Fibroblast of lung (primary cell): ENCODE data around the gene RAD52. TPM values are rescaled to one million over a fixed set of nuclear protein-coding genes. Genes with fewer than 3 reads are reported as not detected.

Experiments used
- DNase-seq, 2 donors: peaks; one replicate each; pipeline versions ENCODE4 v3.0.0 to v3.0.0-alpha.2; 2010; ENCODE audit warnings: low read depth in 2 of 2
- H2AFZ ChIP-seq: 2 replicates; pipeline ENCODE4 v1.5.1; 2012; ENCODE audit warnings: low read length, control low read depth, inconsistent platforms
- H3K27ac ChIP-seq: 2 replicates; pipeline ENCODE4 v1.5.1; 2011; ENCODE audit warnings: low read length, control low read depth; ENCODE audit not compliant: insufficient read depth
- H3K27me3 ChIP-seq: 2 replicates; pipeline ENCODE4 v1.5.1; 2011; ENCODE audit warnings: mild to moderate bottlenecking, low read length; ENCODE audit not compliant: control insufficient read depth, insufficient read depth
- H3K36me3 ChIP-seq: 2 replicates; pipeline ENCODE4 v1.5.1; 2011; ENCODE audit warnings: low read length; ENCODE audit not compliant: control insufficient read depth, insufficient read depth
- H3K4me1 ChIP-seq: 2 replicates; pipeline ENCODE4 v1.5.1; 2011; ENCODE audit warnings: low read length; ENCODE audit not compliant: control insufficient read depth, insufficient read depth; ENCODE audit errors: extremely low read depth
- H3K4me2 ChIP-seq: 2 replicates; pipeline ENCODE4 v1.5.1; 2011; ENCODE audit warnings: low read length, control low read depth; ENCODE audit not compliant: insufficient read depth; ENCODE audit errors: extremely low read depth
- H3K4me3 ChIP-seq, 4 experiments: fragments of 200-600 bp in 1 of 4; sonication (generic) in 1 of 4; replicated peaks in 1 of 4; 2 replicates each; pipeline ENCODE4 v1.5.1; 2011 to 2016; ENCODE audit warnings: low read length in 4 of 4, low read depth in 3 of 4, mild to moderate bottlenecking in 3 of 4, control low read depth in 2 of 4, inconsistent platforms in 1 of 4, mixed read lengths in 1 of 4; ENCODE audit not compliant: insufficient read depth in 1 of 4; ENCODE audit errors: control extremely low read depth in 1 of 4
- H3K79me2 ChIP-seq: 2 replicates; pipeline ENCODE4 v1.5.1; 2012; ENCODE audit warnings: mild to moderate bottlenecking, low read length, inconsistent platforms; ENCODE audit not compliant: control insufficient read depth, insufficient read depth
- H3K9ac ChIP-seq: 2 replicates; pipeline ENCODE4 v1.5.1; 2011; ENCODE audit warnings: mild to moderate bottlenecking, low read length, control low read depth; ENCODE audit not compliant: insufficient read depth
- H3K9me3 ChIP-seq: 2 replicates; pipeline ENCODE4 v1.5.1; 2012; ENCODE audit warnings: low read depth, low read length; ENCODE audit not compliant: control insufficient read depth, insufficient read depth
- H4K20me1 ChIP-seq: 2 replicates; pipeline ENCODE4 v1.5.1; 2011; ENCODE audit warnings: low read length; ENCODE audit not compliant: control insufficient read depth, insufficient read depth; ENCODE audit errors: extremely low read depth
- EZH2 ChIP-seq: IDR thresholded peaks from 2 replicates; pipeline ENCODE4 v1.5.1; 2012; ENCODE audit warnings: low read length, control low read depth, mild to moderate bottlenecking; ENCODE audit errors: missing control alignments
- polyA minus RNA-seq: library from RNA; depleted of rRNA, polyadenylated mRNA; stranded (reverse); fragments of >200 nt; gene quantifications from 2 replicates; pipeline ENCODE4 v1.2.3, GENCODE V29; 2011; ENCODE audit warnings: low replicate concordance
- polyA plus RNA-seq, 2 donors: library from polyadenylated mRNA; depleted of rRNA in 1 of 2; stranded (reverse) in 1 of 2; unstranded in 1 of 2; fragments of >200 nt; gene quantifications; 2 replicates each; pipeline ENCODE4 v1.2.1, GENCODE V29; 2011 to 2012; ENCODE audit warnings: missing spikeins in 1 of 2
- total RNA-seq: library from RNA; depleted of rRNA; stranded (reverse); fragments of >200 nt; gene quantifications from 2 replicates; pipeline ENCODE4 v1.2.1, GENCODE V29; 2014
- TF ChIP-seq, protein P1 (sequence below), 2 donors: IDR thresholded peaks in 1 of 2; conservative IDR thresholded peaks in 1 of 2; 1 replicate in 1 of 2; 2 replicates in 1 of 2; pipeline ENCODE4 v1.5.1; 2011 to 2012; ENCODE audit warnings: low read length in 2 of 2, control low read depth in 1 of 2, inconsistent platforms in 1 of 2, low read depth in 1 of 2, mild to moderate bottlenecking in 1 of 2

Gene RAD52
- total RNA-seq (12.6 and 19.2 TPM in 2 replicates), polyA plus RNA-seq (7.3 and 9.2 TPM in 2 replicates), polyA minus RNA-seq (0.63 and 7.3 TPM in 2 replicates)
- 4.9 and 5.3 TPM in 2 replicates for polyA plus RNA-seq (2012)

DNA sequence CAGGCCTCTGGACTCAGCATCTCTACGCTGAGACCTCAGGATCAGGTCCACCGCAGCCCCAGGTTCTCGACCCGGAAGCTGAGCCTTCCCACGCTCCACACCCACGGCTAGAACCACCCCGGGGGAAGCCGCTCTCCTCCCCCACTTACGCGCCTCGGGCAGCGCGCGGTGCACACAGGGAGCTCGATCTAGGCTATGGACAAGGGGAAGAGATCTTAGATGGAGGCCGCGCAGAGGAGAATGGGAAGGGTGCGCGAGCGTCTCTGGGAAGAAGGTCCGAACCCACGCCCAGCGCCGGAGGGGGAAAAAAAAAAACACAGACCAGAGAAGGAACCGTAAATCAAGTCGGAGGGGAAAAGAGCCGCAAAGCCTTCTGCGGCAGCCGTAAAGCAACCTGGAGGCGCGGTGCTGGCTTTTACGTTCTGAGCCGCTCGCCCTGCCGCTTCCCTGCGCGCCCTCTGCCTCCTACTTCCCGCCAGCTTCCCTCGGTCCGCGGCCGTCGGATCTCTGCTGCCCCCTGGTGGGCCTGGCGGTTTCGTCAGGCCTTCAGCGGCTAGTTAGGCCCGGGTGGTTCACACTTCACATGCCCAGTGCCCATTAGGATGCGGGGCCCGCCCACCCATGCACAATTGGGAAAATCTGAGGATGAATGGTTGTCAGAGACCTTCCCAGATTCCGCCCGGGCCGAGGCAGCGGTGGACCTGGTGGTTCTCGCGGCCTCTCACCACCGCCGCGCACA lies at the start of gene RAD52:
Gene RAD52, minus strand, starts transcription at position 242 of the 739 bp plus-strand sequence. CDS start 16,636 bp downstream, outside the sequence.
- H3K9me3 ChIP-seq, result no peaks in the 10 kb centered on the region
- H2AFZ ChIP-seq, result peak within 1 kb of the TSS; percentile 88
- H3K36me3 ChIP-seq, result no peaks in the 10 kb centered on the region

DNA sequence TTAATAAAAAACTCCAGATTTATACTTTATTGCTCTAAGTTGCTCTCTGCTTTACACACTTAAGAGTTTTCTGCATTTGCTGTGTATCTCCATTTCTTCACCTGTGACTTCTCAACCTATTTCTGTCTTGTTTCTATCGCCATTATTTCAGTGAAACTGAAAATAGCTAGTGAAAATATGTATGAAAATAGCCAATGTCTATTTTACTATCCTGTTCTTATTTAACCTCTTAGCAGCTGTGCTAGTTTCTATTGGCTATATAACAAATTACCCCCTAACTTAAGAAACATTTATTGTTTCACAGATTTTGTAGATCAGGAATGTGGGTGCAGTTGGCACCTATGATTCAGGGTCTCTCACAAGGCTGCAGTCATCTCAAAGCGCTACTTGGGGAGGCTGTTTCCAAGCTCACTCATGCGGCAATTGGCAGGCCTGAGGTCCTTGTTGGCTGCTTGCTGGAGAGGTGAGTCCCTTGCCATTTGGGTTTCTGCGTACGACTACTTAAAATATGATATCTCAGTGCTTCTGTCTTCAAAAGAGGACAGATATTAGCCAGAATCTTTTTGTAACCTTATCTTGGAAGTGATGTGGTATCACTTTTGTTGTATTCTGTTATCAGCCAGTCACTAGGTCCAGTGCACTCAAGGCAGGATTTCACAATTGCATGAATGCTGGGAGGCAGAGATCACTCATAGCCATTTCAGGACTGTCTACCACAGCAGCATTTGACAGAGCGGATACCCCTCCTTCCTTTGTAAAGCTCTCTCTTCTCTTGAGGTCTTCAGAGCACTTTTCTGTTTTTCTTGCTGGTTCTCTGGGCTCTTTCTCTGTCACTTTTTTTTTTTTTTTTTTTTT lies 48.8 kb upstream of the RAD52 start:
- Histone ChIP-seq H3K27me3 (no peaks in the 10 kb centered on the region), H3K4me2 (no peak overlapping the region), H4K20me1 (peaks cover 2% of the 10 kb centered on the region), H3K4me3 (no peak overlapping the region), H3K4me1 (peaks cover 2% of the 10 kb centered on the region), H3K36me3 (no peaks in the 10 kb centered on the region), H2AFZ (no peak overlapping the region), H3K27ac (no peak overlapping the region), H3K9me3 (no peaks in the 10 kb centered on the region), H3K79me2 (peaks cover 60% of the 10 kb centered on the region), H3K9ac (no peak overlapping the region)
- DNase-seq, result no peak
- TF ChIP-seq, protein P1, sequence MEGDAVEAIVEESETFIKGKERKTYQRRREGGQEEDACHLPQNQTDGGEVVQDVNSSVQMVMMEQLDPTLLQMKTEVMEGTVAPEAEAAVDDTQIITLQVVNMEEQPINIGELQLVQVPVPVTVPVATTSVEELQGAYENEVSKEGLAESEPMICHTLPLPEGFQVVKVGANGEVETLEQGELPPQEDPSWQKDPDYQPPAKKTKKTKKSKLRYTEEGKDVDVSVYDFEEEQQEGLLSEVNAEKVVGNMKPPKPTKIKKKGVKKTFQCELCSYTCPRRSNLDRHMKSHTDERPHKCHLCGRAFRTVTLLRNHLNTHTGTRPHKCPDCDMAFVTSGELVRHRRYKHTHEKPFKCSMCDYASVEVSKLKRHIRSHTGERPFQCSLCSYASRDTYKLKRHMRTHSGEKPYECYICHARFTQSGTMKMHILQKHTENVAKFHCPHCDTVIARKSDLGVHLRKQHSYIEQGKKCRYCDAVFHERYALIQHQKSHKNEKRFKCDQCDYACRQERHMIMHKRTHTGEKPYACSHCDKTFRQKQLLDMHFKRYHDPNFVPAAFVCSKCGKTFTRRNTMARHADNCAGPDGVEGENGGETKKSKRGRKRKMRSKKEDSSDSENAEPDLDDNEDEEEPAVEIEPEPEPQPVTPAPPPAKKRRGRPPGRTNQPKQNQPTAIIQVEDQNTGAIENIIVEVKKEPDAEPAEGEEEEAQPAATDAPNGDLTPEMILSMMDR (conservative IDR thresholded peaks at IDR 0.05 in 1 of 2, IDR thresholded peaks at IDR 0.05 in 1 of 2; ENCODE audit: low read depth in 1 of 2, low read length in 2 of 2), result no peak
- no peak for TF ChIP-seq EZH2

More for the DNA sequence above, at the start of gene RAD52:
- Histone ChIP-seq H3K79me2 (peaks cover 31% of the 10 kb centered on the region), H4K20me1 (no peaks in the 10 kb centered on the region), H3K27me3 (no peaks in the 10 kb centered on the region), H3K4me2 (peak within 1 kb of the TSS; percentile 86), H3K27ac (peak within 1 kb of the TSS; percentile 88), H3K9ac (peak within 1 kb of the TSS; percentile 78), H3K4me3 (peak within 1 kb of the TSS; percentile 62 to 94 (median 88)), H3K4me1 (peaks cover 5% of the 10 kb centered on the region)
- DNase-seq, result peak; percentile 98 to 99
- TF ChIP-seq EZH2, result no peak
- TF ChIP-seq, protein P1 (conservative IDR thresholded peaks at IDR 0.05 in 1 of 2, IDR thresholded peaks at IDR 0.05 in 1 of 2; ENCODE audit: low read depth in 1 of 2, low read length in 2 of 2), result peak; percentile 84 to 88

DNA sequence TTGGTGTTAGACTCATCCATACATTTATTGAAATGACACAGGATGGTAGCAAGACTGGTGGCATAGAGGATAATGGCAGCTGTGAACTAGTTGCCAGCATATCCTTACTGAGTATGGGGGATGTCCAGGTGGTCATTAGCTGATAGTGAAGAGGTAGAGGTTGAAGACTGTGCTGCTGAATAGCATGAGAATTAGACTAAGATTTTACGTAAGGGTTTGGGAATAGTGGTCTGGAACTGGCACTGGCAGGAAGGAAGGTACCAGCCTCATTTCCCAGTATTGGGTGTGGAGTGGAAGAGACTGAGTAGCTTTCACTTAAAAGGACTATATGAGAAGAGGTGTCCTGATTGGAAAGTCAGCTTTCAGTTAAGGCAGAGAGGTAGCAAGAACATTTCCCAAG lies 48.0 kb upstream of the RAD52 start:
- peaks cover 2% of the 10 kb centered on the region for H4K20me1 ChIP-seq
- peaks cover 5% of the 10 kb centered on the region for H3K4me1 ChIP-seq
- no peak overlapping the region for H3K4me2 ChIP-seq
- no peaks in the 10 kb centered on the region for H3K27me3 ChIP-seq
- H3K9me3 ChIP-seq, result no peaks in the 10 kb centered on the region
- peaks cover 65% of the 10 kb centered on the region for H3K79me2 ChIP-seq
- H2AFZ ChIP-seq, result no peak overlapping the region
- no peak for DNase-seq
- H3K9ac ChIP-seq, result no peak overlapping the region
- no peak overlapping the region for H3K4me3 ChIP-seq
- H3K36me3 ChIP-seq, result no peaks in the 10 kb centered on the region
- H3K27ac ChIP-seq, result no peak overlapping the region
- TF ChIP-seq, protein P1 (conservative IDR thresholded peaks at IDR 0.05 in 1 of 2, IDR thresholded peaks at IDR 0.05 in 1 of 2; ENCODE audit: low read depth in 1 of 2, low read length in 2 of 2), result no peak
- TF ChIP-seq EZH2, result no peak
